HCT116 (cell line): ENCODE measurements around the gene SLC35F1.

Experiments
- CEBPB ChIP-seq: IDR thresholded peaks from 2 replicates; pipeline ENCODE4 v1.6.1; 2012; ENCODE audit warnings: low read depth
- CTCF ChIP-seq, 3 experiments: fragments of 200-600 bp in 1 of 3; sonication (generic) in 1 of 3; IDR thresholded peaks in 2 of 3; conservative IDR thresholded peaks in 1 of 3; 2 replicates each; pipeline ENCODE4 v1.5.1; 2012 to 2017; ENCODE audit warnings: low read depth in 2 of 3, low read length in 2 of 3, antibody characterized with exemption in 1 of 3, borderline replicate concordance in 1 of 3, control low read depth in 1 of 3, mild to moderate bottlenecking in 1 of 3, mixed read lengths in 1 of 3, mixed run types in 1 of 3, moderate library complexity in 1 of 3; ENCODE audit not compliant: insufficient read depth in 1 of 3
- ELF1 ChIP-seq: IDR thresholded peaks from 2 replicates; pipeline ENCODE4 v1.6.1; 2012; ENCODE audit warnings: low read depth, borderline replicate concordance
- EZH2 ChIP-seq: fragments of 200-600 bp; sonication (generic); IDR thresholded peaks from 2 replicates; pipeline ENCODE4 v1.6.1; 2017; ENCODE audit warnings: antibody characterized with exemption, mixed run types
- EZH2phosphoT487 ChIP-seq: fragments of 200-600 bp; IDR thresholded peaks from 2 replicates; pipeline ENCODE4 v1.6.1; 2018; ENCODE audit warnings: antibody characterized with exemption, borderline replicate concordance
- MAX ChIP-seq: IDR thresholded peaks from 2 replicates; pipeline ENCODE4 v1.6.1; 2012
- POLR2AphosphoS5 ChIP-seq: IDR thresholded peaks from 2 replicates; pipeline ENCODE4 v1.6.1; 2011; ENCODE audit warnings: mild to moderate bottlenecking, low read depth, low read length, moderate library complexity
- REST ChIP-seq: IDR thresholded peaks from 2 replicates; pipeline ENCODE4 v1.6.1; 2012; ENCODE audit warnings: low read depth
- SIN3A ChIP-seq: IDR thresholded peaks from 2 replicates; pipeline ENCODE4 v1.6.1; 2012; ENCODE audit warnings: low read depth
- SP1 ChIP-seq: IDR thresholded peaks from 2 replicates; pipeline ENCODE4 v1.6.1; 2012; ENCODE audit warnings: low read depth
- YY1 ChIP-seq: IDR thresholded peaks from 2 replicates; pipeline ENCODE4 v1.6.1; 2011; ENCODE audit warnings: low read length, low read depth, moderate library complexity, mild to moderate bottlenecking; ENCODE audit not compliant: insufficient replicate concordance; ENCODE audit errors: extremely low read depth

DNA sequence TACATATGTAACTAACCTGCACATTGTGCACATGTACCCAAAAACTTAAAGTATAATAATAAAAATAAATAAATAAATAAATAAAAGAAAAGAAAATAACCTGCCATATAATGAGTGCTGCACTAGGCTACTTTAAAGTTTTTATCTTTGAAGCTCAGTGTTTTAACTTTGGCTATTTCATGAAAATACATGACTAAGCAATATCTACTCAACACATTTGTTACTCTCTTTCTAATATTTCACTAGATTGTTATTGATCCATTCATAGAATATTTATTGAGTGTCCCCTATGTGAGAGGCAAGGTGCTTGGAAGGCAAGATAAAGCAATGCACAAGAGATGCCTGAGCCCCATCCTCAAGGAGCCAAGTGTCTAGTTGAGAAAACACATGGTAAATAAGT, 221.7 kb downstream of the SLC35F1 start:
- TF ChIP-seq ELF1: no peak
- TF ChIP-seq CTCF (IDR thresholded peaks at IDR 0.05 in 2 of 3, conservative IDR thresholded peaks at IDR 0.05 in 1 of 3; ENCODE audit: borderline replicate concordance in 1 of 3, insufficient read depth in 1 of 3, low read depth in 2 of 3, low read length in 2 of 3): no peak
- TF ChIP-seq POLR2AphosphoS5: no peak
- no peak for TF ChIP-seq YY1
- no peak for TF ChIP-seq CEBPB
- no peak for TF ChIP-seq EZH2
- no peak for TF ChIP-seq SP1
- no peak for TF ChIP-seq MAX
- TF ChIP-seq EZH2phosphoT487: no peak
- TF ChIP-seq SIN3A: no peak
- no peak for TF ChIP-seq REST
